ENCODE measurements around the gene GRK5.
A peak's percentile ranks its signal among the peaks of the same experiment; 100 is the strongest.

GRK5 gene

GRCh38 chr10:119248184-119248583 lies 40.8 kb downstream of the GRK5 start:
- Histone ChIP-seq H3K4ac (ENCODE audit: low read depth in 1 of 2, low read length in 2 of 2) (peak overlapping the region in 1 of 2 experiments; percentile 26), H4K8ac (ENCODE audit: low read length) (no peak overlapping the region), H3K4me3 (ENCODE audit: insufficient read depth in 1 of 2, low read depth in 1 of 2, low read length in 2 of 2) (no peak overlapping the region), H2BK15ac (ENCODE audit: low read depth, poor library complexity, severe bottlenecking) (peak overlapping the region; percentile 36), H2AK5ac (ENCODE audit: low read length, severe bottlenecking) (no peak overlapping the region), H3K14ac (ENCODE audit: low read length in 2 of 2) (no peak overlapping the region), H3K9me3 (ENCODE audit: control insufficient read depth, low read length) (no peaks in the 10 kb centered on the region), H2BK120ac (ENCODE audit: low read depth, low read length) (no peak overlapping the region), H3K4me1 (ENCODE audit: control insufficient read depth, insufficient read depth, low read depth, low read length) (peaks cover 14% of the 10 kb centered on the region), H2BK12ac (ENCODE audit: low read length in 2 of 2) (peak overlapping the region; percentile 75 to 78), H3K23ac (ENCODE audit: low read length in 2 of 2) (no peak overlapping the region), H3K36me3 (ENCODE audit: control insufficient read depth in 1 of 2, insufficient read depth in 2 of 2, low read depth in 1 of 2, low read length in 2 of 2) (no peaks in the 10 kb centered on the region), H3K18ac (ENCODE audit: low read depth in 1 of 2, low read length in 2 of 2) (peak overlapping the region in 1 of 2 experiments; percentile 53), H3K27ac (ENCODE audit: low read length, poor library complexity, severe bottlenecking) (no peak overlapping the region), H2AFZ (ENCODE audit: low read depth, low read length) (no peak overlapping the region), H3K4me2 (ENCODE audit: low read length, poor library complexity, severe bottlenecking) (no peak overlapping the region), H3K9ac (ENCODE audit: low read length) (no peak overlapping the region), H3K79me1 (replicated peaks; ENCODE audit: low read length, poor library complexity, severe bottlenecking) (peaks cover 14% of the 10 kb centered on the region), H2BK5ac (ENCODE audit: low read depth, low read length, poor library complexity, severe bottlenecking) (no peak overlapping the region), H4K91ac (ENCODE audit: low read length) (no peak overlapping the region), H3K27me3 (ENCODE audit: control insufficient read depth in 1 of 2, insufficient read depth in 1 of 2, low read length in 2 of 2) (no peaks in the 10 kb centered on the region)
- 80% methylated on average over 2 of the region's 3 CpGs for WGBS
- DNase-seq, result no peak

GRCh38 chr10:119248681-119249080 lies 41.3 kb downstream of the GRK5 start:
- Histone ChIP-seq H3K23ac (ENCODE audit: low read length in 2 of 2) (no peak overlapping the region), H2BK5ac (ENCODE audit: low read depth, low read length, poor library complexity, severe bottlenecking) (no peak overlapping the region)

DNA sequence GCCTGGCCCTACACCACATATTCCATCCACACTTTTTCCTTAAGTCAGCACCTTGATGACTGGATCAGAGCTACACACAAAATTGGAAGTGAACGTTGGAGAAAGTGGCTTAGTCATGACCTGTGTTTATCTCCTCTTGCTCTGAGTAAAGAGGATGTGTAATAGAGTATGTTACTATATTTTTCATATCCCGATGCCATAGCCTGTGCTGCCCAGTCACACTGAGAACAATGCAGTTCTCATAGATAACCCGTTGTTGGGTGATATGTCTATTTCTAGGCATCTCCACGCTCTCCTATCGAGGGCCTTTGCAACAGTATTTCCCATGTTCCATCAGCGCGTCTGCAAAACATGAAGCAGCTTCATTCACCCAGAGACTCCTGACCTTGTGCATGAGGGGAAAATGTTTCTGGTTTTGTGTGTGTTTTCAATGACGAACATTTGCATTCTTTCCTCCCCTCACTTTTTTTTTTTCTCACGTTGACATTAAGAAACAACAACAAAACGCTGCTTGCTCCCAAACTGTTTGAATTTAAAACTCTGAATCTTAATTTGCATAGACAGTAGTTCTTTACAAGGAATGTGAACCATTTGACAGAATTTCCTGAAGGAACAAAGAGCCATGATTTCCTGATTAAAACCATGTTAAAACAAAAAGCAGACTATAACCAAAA lies 43.4 kb downstream of the GRK5 start:
- Histone ChIP-seq H4K8ac (ENCODE audit: low read length) (no peak overlapping the region), H3K9me3 (ENCODE audit: control insufficient read depth, low read length) (no peaks in the 10 kb centered on the region), H2BK5ac (ENCODE audit: low read depth, low read length, poor library complexity, severe bottlenecking) (no peak overlapping the region), H3K9ac (ENCODE audit: low read length) (peak overlapping the region; percentile 83), H3K14ac (ENCODE audit: low read length in 2 of 2) (no peak overlapping the region), H2BK15ac (ENCODE audit: low read depth, poor library complexity, severe bottlenecking) (no peak overlapping the region), H3K79me1 (replicated peaks; ENCODE audit: low read length, poor library complexity, severe bottlenecking) (peaks cover 16% of the 10 kb centered on the region), H3K4me2 (ENCODE audit: low read length, poor library complexity, severe bottlenecking) (no peak overlapping the region), H3K27me3 (ENCODE audit: control insufficient read depth in 1 of 2, insufficient read depth in 1 of 2, low read length in 2 of 2) (no peaks in the 10 kb centered on the region), H3K4me3 (ENCODE audit: insufficient read depth in 1 of 2, low read depth in 1 of 2, low read length in 2 of 2) (peak overlapping the region in 1 of 2 experiments; percentile 1), H2AFZ (ENCODE audit: low read depth, low read length) (no peak overlapping the region), H3K27ac (ENCODE audit: low read length, poor library complexity, severe bottlenecking) (no peak overlapping the region), H3K4me1 (ENCODE audit: control insufficient read depth, insufficient read depth, low read depth, low read length) (peaks cover 32% of the 10 kb centered on the region), H2BK120ac (ENCODE audit: low read depth, low read length) (no peak overlapping the region), H2BK12ac (ENCODE audit: low read length in 2 of 2) (peak overlapping the region in 1 of 2 experiments; percentile 68), H3K18ac (ENCODE audit: low read depth in 1 of 2, low read length in 2 of 2) (peak overlapping the region in 1 of 2 experiments; percentile 22), H3K23ac (ENCODE audit: low read length in 2 of 2) (no peak overlapping the region), H3K4ac (ENCODE audit: low read depth in 1 of 2, low read length in 2 of 2) (no peak overlapping the region), H2AK5ac (ENCODE audit: low read length, severe bottlenecking) (no peak overlapping the region), H3K36me3 (ENCODE audit: control insufficient read depth in 1 of 2, insufficient read depth in 2 of 2, low read depth in 1 of 2, low read length in 2 of 2) (no peaks in the 10 kb centered on the region), H4K91ac (ENCODE audit: low read length) (no peak overlapping the region)
- 0% methylated on average over 2 of the region's 10 CpGs for WGBS
- DNase-seq, result peak; percentile 95

More at GRCh38 chr10:119248681-119249080, 41.3 kb downstream of the GRK5 start:
- H2BK12ac ChIP-seq (ENCODE audit: low read length in 2 of 2), result no peak overlapping the region
- no peak overlapping the region for H3K4me2 ChIP-seq (ENCODE audit: low read length, poor library complexity, severe bottlenecking)
- H3K27ac ChIP-seq (ENCODE audit: low read length, poor library complexity, severe bottlenecking), result no peak overlapping the region
- H2BK15ac ChIP-seq (ENCODE audit: low read depth, poor library complexity, severe bottlenecking), result no peak overlapping the region
- no peak overlapping the region for H2BK120ac ChIP-seq (ENCODE audit: low read depth, low read length)
- DNase-seq, result no peak
- 80% methylated on average over 1 of the region's 4 CpGs for WGBS
- no peak overlapping the region for H3K4me3 ChIP-seq (ENCODE audit: insufficient read depth in 1 of 2, low read depth in 1 of 2, low read length in 2 of 2)
- no peak overlapping the region for H4K8ac ChIP-seq (ENCODE audit: low read length)
- H2AFZ ChIP-seq (ENCODE audit: low read depth, low read length), result no peak overlapping the region
- H4K91ac ChIP-seq (ENCODE audit: low read length), result no peak overlapping the region
- no peak overlapping the region for H3K14ac ChIP-seq (ENCODE audit: low read length in 2 of 2)
- peaks cover 14% of the 10 kb centered on the region for H3K79me1 ChIP-seq (replicated peaks; ENCODE audit: low read length, poor library complexity, severe bottlenecking)
- H3K18ac ChIP-seq (ENCODE audit: low read depth in 1 of 2, low read length in 2 of 2), result peak overlapping the region; percentile 25 to 61
- H3K36me3 ChIP-seq (ENCODE audit: control insufficient read depth in 1 of 2, insufficient read depth in 2 of 2, low read depth in 1 of 2, low read length in 2 of 2), result no peaks in the 10 kb centered on the region
- no peak overlapping the region for H3K9ac ChIP-seq (ENCODE audit: low read length)
- no peaks in the 10 kb centered on the region for H3K27me3 ChIP-seq (ENCODE audit: control insufficient read depth in 1 of 2, insufficient read depth in 1 of 2, low read length in 2 of 2)
- no peak overlapping the region for H2AK5ac ChIP-seq (ENCODE audit: low read length, severe bottlenecking)
- peaks cover 18% of the 10 kb centered on the region for H3K4me1 ChIP-seq (ENCODE audit: control insufficient read depth, insufficient read depth, low read depth, low read length)
- no peaks in the 10 kb centered on the region for H3K9me3 ChIP-seq (ENCODE audit: control insufficient read depth, low read length)
- H3K4ac ChIP-seq (ENCODE audit: low read depth in 1 of 2, low read length in 2 of 2), result no peak overlapping the region

DNA sequence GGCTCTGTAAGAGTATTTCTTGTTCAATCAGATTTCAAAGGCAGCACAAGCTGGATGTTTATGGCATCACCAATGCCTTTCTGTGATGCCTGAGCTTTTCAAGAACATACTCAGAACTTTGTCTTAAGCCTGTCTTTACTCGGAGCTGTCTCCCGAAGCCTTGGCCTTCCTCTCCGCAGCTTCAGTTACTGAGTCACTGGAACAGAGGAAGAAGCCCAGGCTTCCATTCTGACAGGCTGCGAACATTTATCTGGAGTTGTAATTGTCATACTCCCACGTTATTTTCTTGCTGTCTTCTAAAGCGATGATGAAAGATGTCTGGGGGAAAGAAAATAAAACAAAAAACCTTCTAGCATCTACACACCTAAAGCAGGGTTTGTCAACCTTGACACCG lies 43.9 kb downstream of the GRK5 start:
- DNase-seq, result peak; percentile 97
- Histone ChIP-seq H3K27me3 (ENCODE audit: control insufficient read depth in 1 of 2, insufficient read depth in 1 of 2, low read length in 2 of 2) (no peaks in the 10 kb centered on the region), H3K4ac (ENCODE audit: low read depth in 1 of 2, low read length in 2 of 2) (no peak overlapping the region), H2AFZ (ENCODE audit: low read depth, low read length) (no peak overlapping the region), H3K9ac (ENCODE audit: low read length) (peak overlapping the region; percentile 83), H3K18ac (ENCODE audit: low read depth in 1 of 2, low read length in 2 of 2) (peak overlapping the region; percentile 22 to 95), H3K36me3 (ENCODE audit: control insufficient read depth in 1 of 2, insufficient read depth in 2 of 2, low read depth in 1 of 2, low read length in 2 of 2) (no peaks in the 10 kb centered on the region), H2BK15ac (ENCODE audit: low read depth, poor library complexity, severe bottlenecking) (no peak overlapping the region), H3K4me3 (ENCODE audit: insufficient read depth in 1 of 2, low read depth in 1 of 2, low read length in 2 of 2) (peak overlapping the region in 1 of 2 experiments; percentile 1), H3K4me1 (ENCODE audit: control insufficient read depth, insufficient read depth, low read depth, low read length) (peaks cover 34% of the 10 kb centered on the region), H2BK120ac (ENCODE audit: low read depth, low read length) (no peak overlapping the region), H3K23ac (ENCODE audit: low read length in 2 of 2) (no peak overlapping the region), H3K4me2 (ENCODE audit: low read length, poor library complexity, severe bottlenecking) (no peak overlapping the region), H3K27ac (ENCODE audit: low read length, poor library complexity, severe bottlenecking) (no peak overlapping the region), H2BK12ac (ENCODE audit: low read length in 2 of 2) (peak overlapping the region in 1 of 2 experiments; percentile 75), H4K91ac (ENCODE audit: low read length) (no peak overlapping the region), H3K79me1 (replicated peaks; ENCODE audit: low read length, poor library complexity, severe bottlenecking) (peaks cover 20% of the 10 kb centered on the region), H2BK5ac (ENCODE audit: low read depth, low read length, poor library complexity, severe bottlenecking) (no peak overlapping the region), H3K14ac (ENCODE audit: low read length in 2 of 2) (no peak overlapping the region), H2AK5ac (ENCODE audit: low read length, severe bottlenecking) (no peak overlapping the region), H3K9me3 (ENCODE audit: control insufficient read depth, low read length) (no peaks in the 10 kb centered on the region), H4K8ac (ENCODE audit: low read length) (no peak overlapping the region)
- WGBS, result 15% methylated on average over 4 of the region's 7 CpGs

Data from mesenchymal stem cell (in vitro differentiated cells and primary cell).